ENCODE results near the gene ZNF407.
A peak's percentile ranks its signal among the peaks of the same experiment; 100 is the strongest.

Gene ZNF407

DNA sequence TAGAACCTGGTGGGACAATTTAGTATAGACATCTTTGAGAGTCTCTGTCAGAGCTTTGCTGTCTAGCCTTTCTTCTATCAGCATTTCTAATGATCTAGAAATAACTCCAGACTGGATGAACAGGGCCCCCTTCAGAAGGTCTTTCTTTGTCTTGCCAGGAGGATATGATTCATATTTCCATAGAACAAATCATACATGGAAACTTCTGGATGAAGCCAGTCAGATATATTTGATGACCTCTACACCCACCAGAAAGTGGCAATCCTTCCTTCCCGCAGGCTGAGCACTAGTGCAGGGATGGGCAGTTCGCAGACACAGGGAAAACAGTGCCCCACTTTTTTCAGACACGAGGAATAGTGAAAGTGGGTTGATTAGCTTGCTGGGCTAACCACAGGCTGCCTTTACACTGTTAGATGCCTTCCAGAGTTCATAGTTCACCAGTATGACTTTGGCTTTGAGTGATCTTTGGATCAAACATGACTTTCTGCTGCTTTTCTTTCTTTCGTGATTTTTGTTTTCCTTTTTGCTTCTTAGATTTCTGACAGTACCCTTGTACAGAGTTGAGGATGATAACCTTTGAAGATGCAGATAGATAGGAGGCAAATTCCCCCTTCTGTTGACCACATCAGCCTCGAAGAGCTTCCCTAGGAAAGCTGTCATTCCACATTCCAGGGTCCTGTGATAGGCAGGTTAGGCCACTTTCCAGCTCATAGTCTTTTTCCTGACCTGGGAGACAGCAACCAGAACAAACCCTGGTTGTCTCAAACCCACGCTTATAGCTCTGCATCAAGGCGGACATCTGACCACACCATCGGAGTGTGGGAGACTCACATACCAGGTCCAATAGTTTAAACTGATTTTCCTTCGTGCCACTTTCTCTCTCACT is 237.0 kb downstream of the ZNF407 start:
- ATAC-seq (ENCODE audit: low read depth) (no peak), DNase-seq (ENCODE audit: low spot score) (no peak)
- H3K4me1 ChIP-seq (ENCODE audit: insufficient read depth, poor library complexity, severe bottlenecking), result peaks cover 26% of the 10 kb centered on the region
- TF ChIP-seq, protein P1, sequence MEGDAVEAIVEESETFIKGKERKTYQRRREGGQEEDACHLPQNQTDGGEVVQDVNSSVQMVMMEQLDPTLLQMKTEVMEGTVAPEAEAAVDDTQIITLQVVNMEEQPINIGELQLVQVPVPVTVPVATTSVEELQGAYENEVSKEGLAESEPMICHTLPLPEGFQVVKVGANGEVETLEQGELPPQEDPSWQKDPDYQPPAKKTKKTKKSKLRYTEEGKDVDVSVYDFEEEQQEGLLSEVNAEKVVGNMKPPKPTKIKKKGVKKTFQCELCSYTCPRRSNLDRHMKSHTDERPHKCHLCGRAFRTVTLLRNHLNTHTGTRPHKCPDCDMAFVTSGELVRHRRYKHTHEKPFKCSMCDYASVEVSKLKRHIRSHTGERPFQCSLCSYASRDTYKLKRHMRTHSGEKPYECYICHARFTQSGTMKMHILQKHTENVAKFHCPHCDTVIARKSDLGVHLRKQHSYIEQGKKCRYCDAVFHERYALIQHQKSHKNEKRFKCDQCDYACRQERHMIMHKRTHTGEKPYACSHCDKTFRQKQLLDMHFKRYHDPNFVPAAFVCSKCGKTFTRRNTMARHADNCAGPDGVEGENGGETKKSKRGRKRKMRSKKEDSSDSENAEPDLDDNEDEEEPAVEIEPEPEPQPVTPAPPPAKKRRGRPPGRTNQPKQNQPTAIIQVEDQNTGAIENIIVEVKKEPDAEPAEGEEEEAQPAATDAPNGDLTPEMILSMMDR (IDR thresholded peaks at IDR 0.05; ENCODE audit: poor library complexity, severe bottlenecking), result no peak
- no peaks in the 10 kb centered on the region for H3K9me3 ChIP-seq (ENCODE audit: severe bottlenecking)
- H3K27me3 ChIP-seq (ENCODE audit: insufficient read depth, poor library complexity, severe bottlenecking), result no peaks in the 10 kb centered on the region
- H3K4me3 ChIP-seq (ENCODE audit: severe bottlenecking), result no peak overlapping the region
- no peaks in the 10 kb centered on the region for H3K36me3 ChIP-seq (ENCODE audit: low read depth)
- H3K27ac ChIP-seq (ENCODE audit: poor library complexity, severe bottlenecking), result no peak overlapping the region

DNA sequence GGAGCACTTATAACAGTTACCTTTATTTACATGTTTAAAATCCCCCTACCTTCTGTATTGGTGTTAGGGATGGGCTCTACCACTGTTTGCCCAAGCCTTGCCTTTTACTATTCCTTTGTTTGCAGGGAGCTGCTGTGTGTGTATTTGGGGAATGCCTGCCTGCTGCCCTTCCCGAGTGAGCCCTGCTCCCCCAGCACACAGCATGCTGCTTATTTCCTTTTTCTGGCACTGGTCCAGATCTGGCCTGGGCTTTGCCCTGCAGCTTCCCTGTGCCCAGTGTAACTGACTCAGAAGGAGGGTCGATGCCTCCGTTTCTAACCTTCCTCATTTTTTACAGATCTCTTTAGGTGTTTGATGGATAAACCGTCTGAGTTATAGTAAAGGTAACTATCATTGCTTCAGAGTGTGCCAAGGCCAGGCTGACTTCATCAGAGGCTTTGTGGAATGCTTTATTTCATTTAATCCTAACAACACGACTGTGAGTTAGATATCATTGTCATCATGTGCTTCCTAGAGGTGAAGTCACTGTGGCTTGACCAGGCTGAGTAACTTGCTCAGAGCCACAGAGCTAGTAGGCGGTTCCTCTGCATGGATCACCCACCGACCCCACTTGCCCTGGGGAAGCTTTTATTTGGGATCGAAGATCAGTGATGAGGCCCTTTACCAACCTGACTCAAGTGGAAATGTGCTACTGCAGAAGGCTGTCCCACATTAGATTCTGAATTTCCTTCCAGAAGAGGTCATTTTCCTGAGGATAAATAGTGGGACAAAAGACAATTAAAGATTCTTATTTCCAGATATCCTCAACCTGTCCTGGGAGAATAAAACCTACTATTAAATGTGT is 238.8 kb downstream of the ZNF407 start:
- DNase-seq (ENCODE audit: low spot score) (no peak), ATAC-seq (ENCODE audit: low read depth) (no peak)
- Histone ChIP-seq H3K9me3 (ENCODE audit: severe bottlenecking) (no peaks in the 10 kb centered on the region), H3K36me3 (ENCODE audit: low read depth) (no peaks in the 10 kb centered on the region), H3K4me3 (ENCODE audit: severe bottlenecking) (no peak overlapping the region), H3K27me3 (ENCODE audit: insufficient read depth, poor library complexity, severe bottlenecking) (no peaks in the 10 kb centered on the region), H3K27ac (ENCODE audit: poor library complexity, severe bottlenecking) (no peak overlapping the region), H3K4me1 (ENCODE audit: insufficient read depth, poor library complexity, severe bottlenecking) (peaks cover 33% of the 10 kb centered on the region)
- TF ChIP-seq, protein P1 (IDR thresholded peaks at IDR 0.05; ENCODE audit: poor library complexity, severe bottlenecking), result no peak

DNA sequence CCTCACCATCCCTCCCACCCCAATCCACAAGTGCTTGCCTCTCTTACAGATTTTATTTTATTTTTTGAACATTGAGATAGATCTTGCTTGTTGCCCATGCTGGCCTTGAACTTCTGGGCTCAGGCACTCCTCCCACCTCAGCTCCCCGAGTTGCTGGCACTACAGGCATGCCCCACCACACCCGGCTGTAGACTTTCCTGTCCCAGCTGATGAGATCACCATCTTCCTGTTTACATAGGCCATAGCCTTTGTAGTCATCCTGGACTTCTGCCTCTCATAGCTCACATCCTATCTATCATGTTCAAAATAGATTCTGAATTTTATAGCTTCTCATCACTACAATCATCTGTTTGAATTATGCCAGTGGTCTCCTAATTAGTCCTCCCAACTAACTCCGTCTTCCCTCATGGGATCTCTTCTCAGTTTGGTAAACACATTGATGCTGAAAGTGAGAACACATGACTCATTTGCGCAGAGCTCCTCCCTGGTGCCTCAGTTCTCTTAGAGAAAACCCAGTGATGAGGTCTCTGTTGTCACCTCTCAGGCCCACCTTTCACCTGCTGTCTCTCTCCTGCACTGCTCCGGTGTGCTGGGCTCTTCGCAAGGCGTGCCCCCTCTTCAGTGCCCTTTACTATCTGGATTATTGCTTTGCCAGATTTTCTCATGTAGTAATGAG is 243.0 kb downstream of the ZNF407 start:
- Histone ChIP-seq H3K9me3 (ENCODE audit: severe bottlenecking) (no peaks in the 10 kb centered on the region), H3K4me1 (ENCODE audit: insufficient read depth, poor library complexity, severe bottlenecking) (peaks cover 14% of the 10 kb centered on the region), H3K27ac (ENCODE audit: poor library complexity, severe bottlenecking) (no peak overlapping the region), H3K27me3 (ENCODE audit: insufficient read depth, poor library complexity, severe bottlenecking) (no peaks in the 10 kb centered on the region), H3K36me3 (ENCODE audit: low read depth) (no peaks in the 10 kb centered on the region), H3K4me3 (ENCODE audit: severe bottlenecking) (no peak overlapping the region)
- DNase-seq (ENCODE audit: low spot score) (no peak), ATAC-seq (ENCODE audit: low read depth) (peak; percentile 92)
- TF ChIP-seq, protein P1 (IDR thresholded peaks at IDR 0.05; ENCODE audit: poor library complexity, severe bottlenecking), result no peak

DNA sequence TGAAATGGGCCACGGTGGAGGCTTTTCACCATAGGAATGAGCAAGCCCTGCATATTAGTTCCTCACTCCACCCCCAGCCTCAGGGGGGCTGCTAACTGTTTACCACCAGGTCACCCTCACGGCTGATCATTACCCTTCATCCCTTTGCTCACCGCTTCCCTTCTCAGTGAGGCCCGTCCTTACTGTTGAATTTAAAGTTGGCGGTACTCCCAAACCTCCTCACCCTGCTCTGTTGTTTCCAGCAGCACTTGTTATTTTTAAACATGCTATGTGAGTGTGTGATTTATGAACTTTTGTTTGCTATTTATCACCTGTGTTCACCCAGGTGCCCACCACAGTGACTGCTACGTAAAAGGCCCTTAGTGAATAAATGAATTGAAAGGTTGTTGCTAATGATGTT is 243.6 kb downstream of the ZNF407 start:
- TF ChIP-seq, protein P1 (IDR thresholded peaks at IDR 0.05; ENCODE audit: poor library complexity, severe bottlenecking), result no peak
- peaks cover 13% of the 10 kb centered on the region for H3K4me1 ChIP-seq (ENCODE audit: insufficient read depth, poor library complexity, severe bottlenecking)

More for the DNA sequence above, 243.6 kb downstream of the ZNF407 start:
- Histone ChIP-seq H3K4me3 (ENCODE audit: severe bottlenecking) (no peak overlapping the region), H3K36me3 (ENCODE audit: low read depth) (no peaks in the 10 kb centered on the region), H3K27ac (ENCODE audit: poor library complexity, severe bottlenecking) (no peak overlapping the region), H3K27me3 (ENCODE audit: insufficient read depth, poor library complexity, severe bottlenecking) (no peaks in the 10 kb centered on the region), H3K9me3 (ENCODE audit: severe bottlenecking) (no peaks in the 10 kb centered on the region)
- no peak for ATAC-seq (ENCODE audit: low read depth)
- DNase-seq (ENCODE audit: low spot score), result no peak

Data from RWPE2 (cell line).